Activated CD4-positive, alpha-beta T cell treated with anti-CD3 and anti-CD28 coated beads, Interleukin-2, amount 50 U/mL, for 48 hours (primary cell): Measurements from ENCODE around the gene ANO7.

Source experiments
- DNase-seq, 2 experiments: peaks; one replicate each; pipeline ENCODE4 v3.0.0-alpha.2; 2020

ANO7 gene

DNA sequence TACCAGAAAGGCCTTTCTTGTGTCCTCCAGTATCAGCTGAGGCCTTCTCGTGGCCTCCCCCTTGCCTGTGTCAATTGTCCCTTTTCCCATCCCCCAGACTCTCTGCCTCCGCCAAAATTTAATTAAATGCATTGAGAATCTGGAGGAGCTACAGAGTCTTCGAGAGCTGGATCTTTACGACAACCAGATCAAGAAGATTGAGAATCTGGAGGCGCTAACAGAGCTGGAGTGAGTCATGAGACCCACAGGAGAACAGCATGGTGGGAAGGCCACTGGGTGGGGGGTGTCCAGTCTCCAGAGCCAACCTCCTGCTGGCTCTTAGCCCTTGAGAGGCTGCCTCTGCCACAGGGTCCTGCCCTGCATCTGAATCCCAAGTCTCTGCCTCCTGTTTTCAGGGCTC lies 29.4 kb upstream of the ANO7 start:
- DNase-seq = no peak

DNA sequence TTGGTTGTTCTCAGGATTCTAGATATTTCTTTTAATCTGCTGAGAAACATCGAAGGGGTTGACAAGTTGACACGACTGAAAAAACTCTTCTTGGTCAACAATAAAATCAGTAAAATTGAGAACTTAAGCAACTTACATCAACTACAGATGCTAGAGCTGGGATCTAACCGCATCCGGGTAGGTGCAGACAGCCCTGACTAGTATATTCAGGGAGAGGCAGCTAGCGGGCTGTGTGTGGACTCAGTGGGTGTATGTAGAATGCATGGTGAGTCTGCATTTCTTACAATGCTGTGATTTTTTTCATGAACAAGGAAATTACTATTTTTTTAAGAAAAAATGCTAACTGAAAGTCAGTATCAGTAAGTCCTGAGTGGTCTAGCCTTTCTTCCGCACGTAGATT lies 28.2 kb upstream of the ANO7 start:
- DNase-seq = no peak

DNA sequence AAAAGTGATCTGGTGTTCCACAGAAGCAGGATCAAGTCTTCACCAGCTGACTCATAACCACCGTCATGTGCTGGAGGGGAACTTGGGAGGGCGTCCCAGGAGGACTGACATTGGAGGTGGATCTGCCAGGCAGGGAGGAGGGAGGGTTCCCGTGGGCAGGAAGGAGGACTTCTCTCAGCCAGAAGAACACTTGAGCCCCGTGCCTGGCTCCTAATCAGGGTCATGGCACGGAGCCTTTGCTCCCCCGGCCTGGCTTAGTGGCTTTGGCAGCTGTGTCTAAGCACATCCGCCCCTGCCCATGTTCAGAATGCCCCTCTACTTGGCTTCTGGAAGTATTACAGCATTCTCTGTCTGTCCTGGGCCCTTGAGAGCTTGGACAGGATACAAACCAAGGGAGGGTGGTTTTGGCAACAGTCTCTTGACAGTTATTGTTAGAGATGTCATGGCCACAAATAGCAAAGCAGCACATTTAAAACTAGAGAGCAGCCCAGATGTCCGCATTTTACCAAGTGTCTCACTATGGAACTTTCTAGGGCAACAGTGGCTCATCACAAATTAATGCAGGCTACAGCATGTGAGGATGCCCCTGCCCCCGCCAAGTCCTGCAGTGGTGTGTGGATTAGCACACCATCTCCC lies 26.7 kb upstream of the ANO7 start:
- no peak for DNase-seq

DNA sequence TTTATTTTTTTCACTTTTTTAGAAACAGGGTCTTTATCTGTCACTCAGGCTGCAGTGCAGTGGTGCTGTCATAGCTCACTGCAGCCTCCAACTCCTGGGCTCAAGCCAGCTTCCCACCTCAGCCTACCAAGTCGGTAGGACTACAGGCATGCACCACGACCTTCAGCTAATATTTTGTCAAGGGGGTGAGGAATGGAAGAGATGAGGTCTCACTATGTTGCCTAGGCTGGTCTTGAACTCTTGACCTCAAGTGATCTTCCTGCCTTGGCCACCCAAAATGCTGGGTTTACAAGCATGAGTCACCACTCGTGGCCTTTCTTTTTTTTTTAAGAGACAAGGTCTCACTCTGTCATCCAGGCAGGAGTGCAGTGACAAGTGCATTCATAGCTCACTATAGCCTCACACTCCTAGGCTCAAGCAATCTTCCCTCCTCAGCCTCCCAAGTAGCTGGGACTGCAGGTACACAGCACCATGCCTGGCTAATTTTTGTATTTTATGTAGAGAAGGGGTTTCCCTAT lies 24.8 kb upstream of the ANO7 start:
- DNase-seq = no peak

DNA sequence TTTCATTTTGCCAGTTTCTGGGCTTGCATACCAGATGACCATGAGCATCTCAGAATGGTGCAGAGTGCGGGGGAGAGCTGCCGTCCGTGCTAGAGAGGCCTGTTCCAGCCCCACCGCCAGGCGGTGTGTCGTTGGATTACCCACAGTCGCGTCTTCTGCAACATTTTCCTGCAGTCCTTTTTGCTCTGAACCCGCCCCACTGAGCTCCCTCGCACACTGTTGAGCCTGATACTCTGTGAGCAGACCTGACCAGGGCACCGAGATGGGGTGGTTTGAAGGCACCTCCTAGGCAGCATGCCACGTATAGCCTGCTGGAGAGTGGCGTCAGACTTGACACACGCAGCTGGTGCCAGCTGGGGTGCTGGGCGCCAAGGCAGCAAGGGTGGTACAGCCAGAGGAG lies 20.1 kb upstream of the ANO7 start:
- no peak for DNase-seq

DNA sequence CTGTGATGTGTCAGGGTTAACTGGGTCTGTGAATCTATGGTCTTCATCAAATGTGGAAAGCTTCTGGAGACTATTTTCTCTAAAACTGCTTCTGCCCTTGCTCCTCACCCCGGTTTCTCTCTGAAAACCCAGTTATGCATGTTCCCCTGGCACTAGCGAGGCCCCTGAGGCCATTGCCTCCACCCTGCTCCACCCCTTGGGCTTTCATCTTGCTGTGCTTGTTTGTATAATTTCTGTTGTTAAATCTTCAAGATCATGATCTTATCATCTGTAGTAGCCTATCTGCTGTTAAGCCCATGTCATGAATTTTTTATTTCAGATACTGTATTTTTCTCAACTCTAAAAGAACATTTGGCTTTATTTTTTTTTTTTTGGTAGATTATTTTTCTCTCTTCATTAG lies 14.9 kb upstream of the ANO7 start:
- no peak for DNase-seq

DNA sequence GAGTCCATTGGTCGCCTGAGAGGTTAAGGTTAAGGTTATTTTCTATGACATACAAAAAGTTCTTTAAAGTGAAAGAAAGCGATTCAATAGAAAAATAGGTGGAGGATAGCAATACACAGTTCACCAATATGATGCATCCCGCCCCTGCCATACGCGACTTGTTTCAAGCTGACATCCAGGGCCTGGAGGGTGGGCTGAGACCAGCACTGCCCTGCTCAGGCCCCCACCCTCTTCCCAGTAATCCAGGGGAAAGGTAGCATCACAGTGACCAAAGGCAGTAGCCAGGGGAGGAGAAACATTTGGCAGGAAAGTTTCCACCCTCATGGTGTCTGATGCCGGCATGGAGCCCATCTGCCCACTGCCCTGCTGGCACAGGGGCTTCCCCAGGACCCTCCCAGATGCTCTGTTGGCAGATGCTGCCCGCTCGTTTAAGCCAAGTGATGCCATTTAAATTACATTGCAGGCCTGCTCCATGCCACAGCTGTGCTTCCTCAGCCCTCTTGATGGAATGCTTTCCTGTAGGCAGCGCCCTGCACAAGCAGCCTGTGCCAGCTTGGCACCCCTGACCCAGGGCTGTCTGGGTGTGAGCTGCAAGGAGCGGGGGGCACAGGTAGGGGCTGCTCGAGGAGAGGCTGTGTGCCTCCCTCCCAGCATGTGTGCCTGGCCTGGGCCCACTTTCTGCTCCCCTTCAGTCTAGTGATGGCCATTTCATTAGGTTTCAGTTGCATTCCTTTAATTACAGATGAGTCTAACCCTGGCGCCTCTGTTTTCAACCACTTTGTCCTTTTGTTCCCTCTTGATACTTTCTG lies 10.7 kb upstream of the ANO7 start:
- DNase-seq = no peak

DNA sequence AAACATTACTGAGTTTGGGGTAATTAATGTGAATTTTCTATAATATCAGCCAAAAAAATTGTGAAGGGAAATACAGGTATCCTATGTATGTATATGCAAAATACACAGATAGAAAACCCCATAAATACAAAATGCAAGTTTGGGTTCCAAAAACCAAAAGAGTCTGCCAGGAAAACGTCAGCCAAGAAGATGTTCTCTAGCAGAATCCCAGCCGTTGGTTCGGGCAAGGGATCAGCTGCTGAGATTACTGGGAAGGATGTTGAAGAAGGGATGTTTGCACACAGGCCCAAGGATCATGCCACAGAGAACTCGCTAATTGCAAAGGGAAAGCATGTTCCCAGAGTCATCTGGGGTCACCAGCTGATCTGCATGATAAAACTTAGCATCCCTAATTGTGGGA lies 9.5 kb upstream of the ANO7 start:
- no peak for DNase-seq

DNA sequence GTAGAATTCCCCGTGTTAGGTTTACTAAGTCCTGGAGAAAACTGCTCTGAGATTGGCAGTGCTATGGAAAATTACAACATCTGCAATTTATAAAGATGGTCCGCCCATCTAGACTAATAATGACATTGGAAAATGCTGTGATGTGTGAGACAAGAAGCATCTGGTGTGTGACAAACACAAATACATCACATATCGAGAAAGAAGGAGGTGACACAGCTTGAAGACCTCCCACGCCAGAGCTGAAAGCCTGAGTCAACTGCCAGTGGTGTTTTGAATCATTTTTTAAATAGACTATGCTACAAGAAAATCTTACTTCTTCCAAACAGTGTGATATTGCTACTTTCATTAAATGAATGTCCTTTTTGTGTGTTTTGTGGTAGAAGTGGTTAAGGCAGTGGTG lies 8.6 kb upstream of the ANO7 start:
- peak; percentile 44 to 61 for DNase-seq

DNA sequence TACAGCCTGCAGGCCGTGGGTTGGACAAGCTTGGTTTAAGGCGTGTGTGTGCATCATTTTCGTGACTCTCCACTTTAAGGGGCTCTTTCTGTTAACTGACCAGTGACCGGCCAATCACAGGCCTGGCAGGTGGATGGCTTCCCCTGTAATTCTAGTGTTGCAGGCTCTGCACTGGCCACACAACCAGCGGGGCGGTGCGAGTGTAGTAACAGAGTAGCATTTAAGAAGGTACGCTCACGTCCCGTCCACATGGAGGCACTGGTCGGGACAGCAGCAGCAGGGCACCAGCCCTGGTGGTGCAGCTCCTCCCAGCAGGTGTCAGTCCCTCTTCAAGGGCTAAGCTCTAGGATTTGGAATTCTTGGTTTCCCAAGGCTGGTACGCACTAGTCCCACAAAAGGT lies 8.0 kb upstream of the ANO7 start:
- no peak for DNase-seq

DNA sequence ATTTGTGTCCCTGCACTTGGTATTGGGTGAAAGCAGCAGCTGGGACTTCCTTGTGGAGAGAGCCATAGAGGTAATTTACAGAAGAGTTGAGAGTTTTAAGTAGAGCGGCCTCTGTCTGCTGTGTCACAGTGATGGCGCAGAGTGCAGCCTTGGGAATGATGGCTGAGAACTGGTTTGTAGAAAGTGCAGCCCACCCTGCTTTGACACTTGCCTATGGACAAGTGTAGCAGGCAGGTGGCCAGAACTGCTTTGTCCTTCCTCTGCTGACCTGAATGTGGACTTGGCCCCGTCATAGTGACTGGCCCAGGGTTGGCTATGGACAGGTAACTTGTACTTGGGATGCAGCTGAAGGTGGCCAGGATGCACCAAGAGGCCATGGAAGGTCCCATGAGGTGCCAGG lies 6.4 kb upstream of the ANO7 start:
- DNase-seq = no peak

DNA sequence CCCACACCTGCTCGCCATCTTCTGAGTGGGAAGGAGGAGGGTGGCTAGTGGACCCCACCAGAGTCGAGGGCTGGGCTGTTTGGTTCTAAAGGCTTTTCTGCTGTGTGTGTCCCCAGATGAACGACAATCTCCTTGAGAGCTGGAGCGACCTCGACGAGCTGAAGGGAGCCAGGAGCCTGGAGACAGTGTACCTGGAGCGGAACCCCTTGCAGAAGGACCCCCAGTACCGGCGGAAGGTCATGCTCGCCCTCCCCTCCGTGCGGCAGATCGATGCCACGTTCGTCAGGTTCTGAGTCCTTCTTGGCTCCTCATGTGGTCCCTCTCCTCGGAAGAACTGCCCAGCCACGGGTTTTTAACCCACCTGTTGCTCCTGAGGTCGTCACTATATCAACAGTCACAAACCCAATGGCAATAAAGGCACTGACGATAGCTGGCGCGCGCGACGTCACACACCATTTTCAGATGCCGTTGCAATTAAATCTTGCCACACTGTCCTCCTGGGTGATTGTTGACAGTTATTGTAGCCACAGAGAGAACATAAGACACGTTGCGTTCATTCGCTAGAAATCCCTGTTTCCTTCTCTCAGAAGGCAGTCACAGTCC lies 5.8 kb upstream of the ANO7 start:
- DNase-seq = no peak

DNA sequence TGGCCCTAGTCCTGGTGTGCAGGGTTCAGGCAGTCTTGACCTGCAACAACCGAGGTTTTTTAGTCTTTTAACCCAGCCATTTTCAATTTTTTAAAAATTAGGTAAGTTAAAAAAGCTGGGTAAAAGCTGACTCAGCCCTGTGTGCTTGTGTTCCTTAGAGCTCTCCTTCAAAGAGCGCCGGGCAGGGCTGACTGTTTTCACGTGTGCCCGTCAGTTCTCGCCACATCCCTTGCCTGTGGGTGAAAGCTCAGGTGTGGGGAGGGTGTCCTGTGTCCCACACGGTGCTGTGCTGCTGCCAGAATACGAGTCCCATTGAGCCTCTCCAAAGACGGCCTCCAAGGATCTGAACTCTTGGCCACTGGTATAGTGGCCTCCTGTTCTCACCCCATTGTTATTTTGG lies 5.3 kb upstream of the ANO7 start:
- no peak for DNase-seq

DNA sequence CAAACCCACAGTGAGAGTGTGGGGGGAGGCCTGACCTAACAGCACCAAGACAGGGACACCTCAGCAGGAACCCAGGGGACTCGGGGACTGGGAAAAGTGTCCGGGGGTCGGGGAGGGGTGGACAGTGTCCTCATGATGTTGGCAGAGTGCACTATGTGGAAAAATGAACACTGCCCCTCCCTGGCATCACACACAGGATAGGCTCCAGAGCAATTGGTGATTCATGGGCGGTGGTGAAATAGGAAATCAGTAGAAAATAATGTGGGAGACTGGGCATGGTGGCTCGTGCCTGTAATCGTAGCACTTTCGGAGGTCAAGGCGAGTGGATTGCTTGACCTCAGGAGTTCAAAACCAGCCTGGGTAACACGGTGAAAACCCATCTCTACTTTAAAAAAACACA lies 3.6 kb upstream of the ANO7 start:
- DNase-seq = no peak

DNA sequence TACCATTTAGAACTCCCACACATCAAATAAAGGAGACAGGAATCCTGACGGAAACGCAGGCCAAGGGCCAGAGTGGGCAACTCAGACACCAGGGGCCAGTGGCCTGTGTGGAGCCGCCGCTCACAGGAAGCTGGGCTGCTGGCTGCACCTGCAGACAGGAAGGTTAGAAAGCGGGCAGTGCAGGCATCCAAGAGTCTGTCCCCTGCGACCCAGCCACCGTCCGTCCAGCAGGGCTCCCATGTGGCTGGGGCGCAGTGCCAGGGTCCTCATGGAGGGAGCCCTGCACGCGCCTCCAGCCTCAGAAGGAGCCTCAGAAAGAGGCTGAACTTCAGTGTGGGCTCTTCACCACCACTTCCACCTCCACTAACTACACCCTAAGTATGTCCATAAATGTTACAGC lies 2.5 kb upstream of the ANO7 start:
- DNase-seq = no peak

DNA sequence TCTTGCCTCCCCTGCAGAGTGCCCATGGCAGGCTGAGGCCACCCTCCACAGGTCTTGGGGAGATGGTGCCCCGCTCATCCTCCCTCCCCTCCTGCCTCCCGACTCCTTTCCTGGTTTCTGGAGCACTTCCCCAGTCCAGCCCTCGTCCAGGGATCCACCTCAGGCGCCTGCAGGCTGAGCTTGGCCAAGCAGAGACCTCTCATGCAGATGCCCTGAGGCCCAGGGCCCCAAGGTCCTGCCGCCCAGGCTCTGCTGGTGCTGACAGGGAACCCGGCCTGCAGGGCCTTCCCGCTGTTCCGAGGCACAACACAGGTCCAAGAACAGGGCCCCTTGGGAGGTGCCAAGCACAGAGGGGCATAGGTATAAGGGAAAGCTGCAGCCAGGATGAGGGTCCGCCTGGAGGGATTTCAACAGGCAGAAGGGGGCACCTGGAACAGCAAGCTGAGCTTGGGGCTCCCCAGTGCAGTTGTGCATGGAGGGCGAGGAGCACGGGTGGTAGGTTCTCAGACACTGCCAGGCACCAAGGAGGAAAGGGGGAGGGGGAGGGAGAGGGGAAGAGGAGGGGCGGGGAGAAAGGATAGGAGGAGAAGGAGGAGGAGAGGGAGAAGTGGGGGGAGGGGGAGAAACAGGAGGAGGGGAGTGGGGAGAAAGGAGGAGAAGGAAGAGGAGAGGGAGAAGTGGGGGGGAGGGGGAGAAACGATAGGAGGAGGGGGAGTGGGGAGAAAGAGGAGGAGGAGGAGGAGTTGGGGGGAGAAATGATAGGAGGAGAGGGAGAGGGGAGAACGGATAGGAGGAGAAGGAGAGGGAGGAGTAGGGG lies 1.2 kb upstream of the ANO7 start:
- no peak for DNase-seq

DNA sequence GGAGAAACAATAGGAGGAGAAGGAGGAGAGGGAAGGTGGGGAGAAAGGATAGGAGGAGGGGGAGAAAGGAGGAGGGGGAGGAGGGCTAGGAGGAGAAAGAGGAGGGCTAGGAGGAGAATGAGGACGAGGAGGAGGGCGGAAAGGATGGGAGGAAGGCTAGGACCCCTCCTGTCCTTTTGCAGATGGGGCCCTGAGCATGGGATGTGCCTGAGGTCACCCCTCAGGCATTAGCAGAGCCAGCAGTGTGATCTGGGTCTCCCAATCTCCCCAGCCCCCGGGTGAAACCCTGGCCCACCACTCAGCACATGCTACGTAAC lies 601 bp upstream of the ANO7 start:
- no peak for DNase-seq

DNA sequence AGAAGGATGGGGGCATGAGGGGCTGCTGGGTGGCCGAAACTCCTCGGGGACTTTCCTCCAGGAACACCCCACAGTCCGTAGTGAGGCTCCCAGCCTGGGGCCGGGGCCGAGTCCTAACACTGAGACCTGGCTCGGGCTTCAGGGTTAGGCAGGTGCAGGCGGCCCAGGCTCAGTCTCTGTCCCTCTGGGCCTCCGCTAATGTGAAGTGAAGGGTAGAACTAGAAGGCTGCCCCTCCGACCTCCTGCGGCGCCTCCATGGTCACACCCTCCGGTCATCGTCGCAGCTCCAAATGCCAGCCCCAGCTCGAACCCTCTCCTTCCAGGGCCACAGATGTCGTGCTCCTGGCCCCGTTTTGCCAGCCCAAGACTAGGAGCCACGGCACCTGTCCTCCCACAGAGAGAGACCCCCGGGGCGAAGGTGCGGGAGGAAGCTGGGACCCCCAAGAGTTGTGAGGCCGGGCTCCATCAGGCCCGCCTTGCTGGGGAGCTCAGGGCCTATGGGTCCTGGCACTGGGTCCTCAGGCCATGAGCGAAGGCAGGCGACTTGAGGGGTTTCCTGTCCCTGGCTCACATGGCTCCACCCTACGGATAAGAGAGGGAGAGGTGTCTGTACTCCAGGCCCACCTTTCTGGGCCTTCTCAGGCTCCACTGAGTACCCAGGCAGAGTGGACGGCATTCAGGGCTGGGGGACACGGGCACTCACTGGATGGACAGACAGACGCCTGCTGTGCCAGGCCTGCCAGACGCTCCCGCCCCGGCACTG lies 797 bp downstream of the ANO7 start:
- no peak for DNase-seq

DNA sequence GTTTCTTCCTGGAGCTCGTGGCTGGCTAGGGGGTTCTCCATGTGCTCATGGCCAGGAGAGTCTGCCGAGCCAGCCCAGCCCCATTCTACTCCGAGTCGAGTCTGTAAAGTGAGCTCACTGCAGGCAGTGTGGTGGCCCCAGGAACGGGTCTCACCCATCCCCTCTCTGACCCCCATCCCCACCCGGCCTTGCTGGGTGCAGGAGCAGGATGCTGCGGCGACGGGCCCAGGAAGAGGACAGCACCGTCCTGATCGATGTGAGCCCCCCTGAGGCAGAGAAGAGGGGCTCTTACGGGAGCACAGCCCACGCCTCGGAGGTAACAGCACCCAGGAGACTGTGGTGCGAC lies 1.4 kb downstream of the ANO7 start:
- DNase-seq = no peak

DNA sequence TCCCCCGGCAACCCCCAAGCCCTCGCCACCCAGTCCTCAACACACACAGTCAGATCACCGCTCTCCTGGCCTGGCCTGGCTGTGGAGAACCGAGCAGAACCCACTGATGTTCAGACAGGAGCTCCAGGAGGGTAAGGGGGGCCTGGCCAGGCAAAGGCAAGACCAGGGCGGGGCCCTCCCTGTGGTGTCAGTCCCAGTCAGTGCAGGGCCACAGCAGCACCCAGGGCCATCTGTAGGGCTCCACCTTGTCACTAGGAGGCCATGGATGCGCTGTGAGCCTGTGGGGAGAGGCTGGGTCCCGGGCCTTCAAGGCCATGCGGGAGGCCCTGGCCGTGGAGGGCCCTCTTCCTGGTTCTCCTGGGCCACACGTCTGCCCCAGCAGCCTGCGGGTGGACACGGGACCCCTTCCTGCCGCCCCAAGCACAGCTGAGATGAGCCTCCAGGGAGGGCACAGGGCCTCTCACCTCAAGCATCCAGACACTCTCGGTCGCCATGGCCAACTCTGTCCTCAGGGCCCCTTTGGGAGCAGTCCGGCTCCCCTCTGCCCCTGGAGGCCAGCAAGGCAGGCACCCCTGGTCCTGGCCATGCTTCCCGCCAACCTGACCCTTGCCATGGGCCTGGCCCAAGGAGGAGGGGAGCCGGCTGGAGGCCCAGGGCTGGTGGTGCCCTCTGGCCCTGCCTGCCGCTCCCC lies 2.0 kb downstream of the ANO7 start:
- DNase-seq = no peak

DNA sequence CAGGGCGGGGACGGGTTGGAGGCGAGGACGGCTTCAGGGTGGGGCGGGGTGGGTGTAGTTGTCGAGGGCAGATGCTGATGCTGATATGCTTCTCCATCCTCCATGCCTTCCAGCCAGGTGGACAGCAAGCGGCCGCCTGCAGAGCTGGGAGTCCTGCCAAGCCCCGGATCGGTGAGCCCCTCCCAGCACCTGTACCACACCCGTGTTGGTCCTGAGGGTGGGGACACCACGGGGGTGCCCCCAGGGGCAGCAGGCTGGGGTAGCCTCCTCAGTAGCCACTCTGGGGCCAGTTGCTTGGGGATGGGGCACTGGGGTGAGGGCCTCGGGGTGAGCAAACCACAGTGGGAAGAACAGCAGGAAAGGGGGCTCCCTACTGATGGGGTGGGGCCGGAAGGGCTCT lies 2.6 kb downstream of the ANO7 start:
- DNase-seq = no peak

DNA sequence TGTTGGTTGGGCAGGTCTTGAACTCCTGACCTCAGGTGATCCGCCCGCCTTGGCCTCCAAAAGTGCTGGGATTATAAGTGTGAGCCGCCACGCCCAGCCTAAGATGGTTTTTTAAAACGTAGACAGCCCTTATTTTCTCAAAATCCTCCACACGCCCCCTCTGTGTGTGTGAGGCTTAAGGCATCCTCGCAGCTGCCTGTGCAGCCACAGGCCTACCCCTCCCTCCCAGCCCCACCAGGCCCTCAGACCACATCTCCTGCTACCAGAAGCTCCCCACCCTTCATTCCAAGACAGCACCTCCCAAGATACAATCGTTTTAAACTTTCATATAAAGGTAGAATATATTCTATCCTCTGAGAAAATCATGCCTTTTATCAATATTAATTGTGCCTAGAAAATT lies 4.8 kb downstream of the ANO7 start:
- no peak for DNase-seq
